GDM1 (cell line): ENCODE measurements around the gene DLST.

Source experiments
- DNase-seq: peaks from one replicate; lab custom pipeline; 2025; lab: John Stamatoyannopoulos, UW

DLST gene

DNA sequence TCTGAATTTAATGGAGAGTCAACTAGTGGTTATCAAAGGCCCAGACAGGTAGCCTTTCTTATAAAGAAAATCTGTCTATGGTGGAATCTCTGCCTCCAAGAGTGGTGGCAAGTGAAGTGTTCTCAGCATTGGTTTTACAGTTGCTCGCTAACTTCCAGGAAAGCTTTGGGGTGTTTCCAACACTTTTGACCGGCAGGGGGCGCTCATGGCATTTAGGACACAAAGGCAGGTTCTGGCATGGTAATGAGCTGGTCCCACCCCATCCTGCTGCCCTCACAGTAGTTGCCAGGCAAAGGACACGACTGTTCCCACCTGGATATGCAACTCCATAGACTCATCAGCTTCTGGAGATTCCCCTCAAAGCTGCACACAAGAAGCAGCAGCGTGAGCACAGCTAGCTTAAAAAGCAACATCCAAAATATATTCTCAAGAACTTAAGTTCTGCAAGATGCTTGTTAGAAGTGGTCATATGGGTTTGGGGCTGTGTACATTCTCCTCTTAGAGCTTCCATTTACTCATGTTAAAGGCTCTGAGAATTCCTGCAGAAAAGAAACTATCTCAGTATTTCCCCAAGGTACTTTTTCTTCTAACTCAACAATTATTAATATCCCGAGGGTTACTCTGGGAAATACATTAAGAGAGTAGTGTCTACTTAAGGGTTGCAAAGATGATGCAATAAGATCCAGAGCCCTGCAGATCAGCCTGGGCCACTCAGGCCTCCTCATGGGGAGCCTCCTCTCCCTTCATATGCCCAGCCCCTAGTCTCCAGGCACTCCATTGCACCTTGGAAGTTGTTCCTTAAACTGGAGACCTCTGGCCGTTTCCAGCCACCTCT lies 20.6 kb upstream of the DLST start:
- peak; percentile 70 for DNase-seq

- no peak for DNase-seq
Measured at GRCh38 chr14:74861734-74862090, 20.0 kb upstream of the DLST start.

DNA sequence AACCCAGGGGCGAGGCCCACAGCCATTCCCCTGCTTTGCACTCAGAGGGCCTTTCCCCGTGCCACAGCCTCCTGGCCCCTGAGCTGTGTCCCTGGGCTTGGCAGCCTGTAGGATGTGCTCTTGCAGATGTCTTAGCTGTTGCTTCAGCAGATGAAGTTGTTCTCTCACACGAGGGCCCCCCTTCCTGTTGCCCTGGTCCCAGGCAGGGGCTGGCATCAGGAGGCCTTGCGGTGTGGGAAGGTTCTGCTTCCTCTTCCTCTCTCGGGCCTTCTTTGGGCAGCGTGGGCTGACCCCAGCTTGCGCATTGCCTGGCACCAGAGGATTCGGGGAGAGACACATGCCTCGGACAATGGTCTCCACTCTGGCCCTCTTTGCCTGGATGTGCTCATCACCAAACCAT lies 18.4 kb upstream of the DLST start:
- DNase-seq: peak; percentile 47

- no peak for DNase-seq
Measured at GRCh38 chr14:74864198-74864597, 17.5 kb upstream of the DLST start.

- DNase-seq: no peak
Measured at GRCh38 chr14:74865156-74865555, 16.6 kb upstream of the DLST start.

DNA sequence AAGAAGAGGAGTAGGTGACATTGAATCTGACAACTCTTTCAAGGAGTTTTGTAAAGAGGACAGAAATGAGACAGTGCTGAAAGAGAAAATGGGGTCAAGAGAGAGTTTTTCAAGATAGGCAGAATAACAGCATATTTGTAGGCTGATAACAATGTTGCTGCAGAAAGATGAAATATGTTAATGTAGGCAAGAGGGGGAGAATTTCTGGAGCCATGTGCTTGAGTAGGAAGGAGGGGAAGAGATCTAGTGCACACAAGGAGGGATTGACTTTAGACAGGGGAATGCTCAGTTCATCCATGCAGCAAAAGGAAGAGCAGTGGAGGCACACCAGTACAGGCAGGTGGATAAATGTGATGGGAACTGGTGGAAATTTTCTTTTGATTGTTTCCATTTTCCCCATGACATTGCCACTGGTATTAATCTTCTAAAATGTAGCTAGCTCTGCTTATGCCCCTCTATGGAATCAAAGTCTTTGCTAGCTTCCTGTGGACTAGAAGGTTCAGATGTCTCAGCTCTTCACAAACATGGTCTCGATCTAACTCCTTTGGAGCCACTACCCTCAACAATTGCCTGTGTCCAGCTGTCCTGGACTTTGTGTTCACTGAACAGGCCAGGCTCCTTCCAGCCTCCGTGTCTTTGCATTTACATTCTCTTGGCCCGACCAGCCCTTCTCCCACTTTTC lies 14.9 kb upstream of the DLST start:
- no peak for DNase-seq

DNA sequence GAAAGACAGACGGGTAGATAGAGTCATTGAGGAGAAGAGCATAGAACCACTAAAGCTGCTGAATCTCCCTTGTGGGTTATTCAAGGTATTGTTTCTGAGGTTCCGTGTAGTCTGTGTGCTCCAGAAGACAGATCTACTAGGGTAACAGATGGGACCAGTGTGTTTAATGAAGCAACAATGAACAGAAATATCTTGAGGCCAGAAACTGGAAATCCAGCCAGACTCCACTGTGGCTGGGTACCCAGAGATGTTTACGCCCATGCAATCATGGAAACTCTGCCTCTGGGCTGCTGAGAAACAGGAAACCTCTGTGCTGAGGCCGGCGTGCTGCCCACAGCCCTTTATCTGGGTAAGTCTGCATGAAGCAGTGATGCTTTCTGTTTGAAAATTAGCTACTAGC lies 14.0 kb upstream of the DLST start:
- DNase-seq: peak; percentile 53

- DNase-seq: no peak
Measured at GRCh38 chr14:74868739-74869138, 13.0 kb upstream of the DLST start.

DNA sequence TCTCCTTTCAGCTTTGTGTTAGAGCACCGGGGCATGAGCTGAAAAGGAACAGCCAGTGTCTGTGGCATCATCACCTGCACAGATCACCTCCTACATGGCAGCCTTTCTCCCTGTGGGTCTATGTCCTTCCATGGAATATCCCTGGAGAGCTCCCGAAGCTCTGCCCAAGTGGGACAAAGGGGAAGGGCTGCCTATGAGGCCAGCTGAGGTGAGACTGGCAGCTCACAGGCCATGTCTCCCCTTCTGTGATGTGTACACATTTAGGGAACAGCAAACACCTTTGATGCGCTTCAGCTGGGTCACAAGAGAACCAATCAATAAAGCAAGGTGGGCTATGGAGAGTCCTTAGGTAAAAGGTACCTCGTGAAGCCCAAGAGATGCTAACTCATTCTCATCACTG lies 9.9 kb upstream of the DLST start:
- no peak for DNase-seq

- no peak for DNase-seq
Measured at GRCh38 chr14:74875204-74875603, 6.5 kb upstream of the DLST start.

GRCh38 chr14:74875941-74876913 lies 5.5 kb upstream of the DLST start, which contains the start of gene PROX2:
Gene PROX2, minus strand, starts transcription at chr14:74876145. Its CDS starts 12,311 bp downstream, at chr14:74863834.
- DNase-seq: peak; percentile 87

GRCh38 chr14:74879427-74880182 lies 2.1 kb upstream of the DLST start:
- no peak for DNase-seq

- no peak for DNase-seq
Measured at GRCh38 chr14:74882103-74882920, 596 bp downstream of the DLST start.

DNA sequence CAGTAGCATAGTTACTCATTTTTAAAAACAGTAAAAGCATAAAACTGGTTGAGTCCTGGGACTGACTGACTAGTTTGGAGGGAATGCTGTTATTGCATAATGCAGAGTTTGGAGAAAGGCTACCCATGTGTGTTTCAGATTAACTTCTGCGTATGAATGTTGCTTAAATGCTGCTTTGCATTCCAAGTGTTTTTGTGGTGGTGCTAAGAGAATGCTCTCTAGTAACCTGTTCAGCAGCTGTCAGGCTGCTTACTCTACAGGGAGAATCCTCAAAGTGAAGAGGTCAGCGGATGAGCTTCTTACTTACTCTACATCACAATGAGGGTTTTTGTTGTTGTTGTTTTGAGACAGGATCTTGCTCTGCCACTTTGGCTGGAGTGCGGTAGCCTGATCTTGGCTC lies 4.3 kb downstream of the DLST start:
- no peak for DNase-seq

GRCh38 chr14:74888164-74889158 lies 6.7 kb downstream of the DLST start:
- DNase-seq: no peak

GRCh38 chr14:74890262-74890661 lies 8.5 kb downstream of the DLST start:
- no peak for DNase-seq

- no peak for DNase-seq
Measured at GRCh38 chr14:74891870-74892269, 10.2 kb downstream of the DLST start.

DNA sequence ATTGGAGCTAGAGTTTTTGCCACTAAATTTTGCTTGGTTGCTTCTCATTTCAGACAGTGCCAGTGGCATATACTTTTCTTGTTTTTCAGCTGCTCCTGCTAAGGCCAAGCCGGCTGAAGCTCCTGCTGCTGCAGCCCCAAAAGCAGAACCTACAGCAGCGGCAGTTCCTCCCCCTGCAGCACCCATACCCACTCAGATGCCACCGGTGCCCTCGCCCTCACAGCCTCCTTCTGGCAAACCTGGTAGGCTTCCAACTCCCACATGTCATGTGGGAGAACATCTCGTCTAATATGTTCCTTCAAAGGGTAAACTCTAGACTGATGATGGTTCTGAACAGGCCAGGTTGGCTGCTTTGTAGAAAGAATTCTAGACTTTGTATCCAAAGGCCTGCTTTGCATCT lies 11.0 kb downstream of the DLST start:
- DNase-seq: peak; percentile 37

DNA sequence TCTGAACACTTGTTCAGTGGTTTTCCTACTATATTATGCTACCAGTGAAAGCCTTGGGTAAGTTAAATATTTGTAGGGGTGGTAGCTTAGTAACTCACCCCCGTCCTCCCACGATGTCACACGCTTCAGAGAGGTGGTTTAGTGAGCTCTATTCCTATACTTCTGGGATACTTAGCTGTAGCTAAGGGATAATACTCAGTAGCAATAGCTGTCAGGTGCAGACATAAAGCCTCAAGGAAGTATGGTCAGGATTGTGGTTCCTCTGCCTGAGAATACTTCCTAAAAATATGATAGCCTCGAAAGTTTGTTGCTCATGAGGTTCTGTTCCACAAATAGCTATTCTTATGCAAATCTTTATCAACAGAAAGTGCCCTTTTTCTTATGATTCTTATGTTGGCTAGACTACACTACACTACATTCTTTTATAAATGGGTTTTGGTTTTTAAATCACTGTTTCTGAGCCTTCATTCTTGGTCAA lies 11.9 kb downstream of the DLST start:
- peak; percentile 46 for DNase-seq
